IMR-90 (cell line): ENCODE results near the gene DLX6. TPM values are rescaled to one million over a fixed set of nuclear protein-coding genes. Genes with fewer than 3 reads are reported as not detected.

Experiments
- ATAC-seq: fragments of 200-7000 bp; cut with Tn5 transposase; 2 replicates; pipeline ENCODE4 v1.9.1; 2020; ENCODE audit warnings: low read depth, mild to moderate bottlenecking, moderate library complexity
- BruUV-seq: library from RNA; stranded (reverse); fragments of 400-500 nt; replicated peaks from 2 replicates; lab custom pipeline; 2021; lab: Mats Ljungman, UMichigan
- CTCF ChIA-PET: fragments of 300-600 bp; formaldehyde crosslinking; extraction: SDS; loops from one replicate; lab custom pipeline; 2021; ENCODE audit warnings: antibody characterized with exemption; lab: Yijun Ruan, JAX
- POLR2A ChIA-PET: fragments of 300-600 bp; sonication (Branson Sonifier 250); formaldehyde crosslinking; loops from one replicate; lab custom pipeline; 2022; ENCODE audit warnings: antibody characterized with exemption; ENCODE audit not compliant: unreplicated experiment; lab: Charles Lee
- DNase-seq: peaks from one replicate; pipeline ENCODE4 v3.0.0; 2013
- H2AFZ ChIP-seq: replicated peaks from 2 replicates; pipeline ENCODE3; 2013; ENCODE audit warnings: low read length, mild to moderate bottlenecking; ENCODE audit not compliant: poor library complexity
- H2AK5ac ChIP-seq: 2 replicates; pipeline ENCODE4 v1.6.1; 2013; ENCODE audit warnings: low read depth, low read length, inconsistent platforms
- H2AK9ac ChIP-seq: replicated peaks from 2 replicates; pipeline ENCODE3; 2013; ENCODE audit warnings: mild to moderate bottlenecking, low read depth, low read length, moderate library complexity; ENCODE audit not compliant: poor library complexity
- H2BK120ac ChIP-seq: 2 replicates; pipeline ENCODE4 v1.6.1; 2013; ENCODE audit warnings: low read depth, low read length, inconsistent platforms
- H2BK15ac ChIP-seq: 3 replicates; pipeline ENCODE4 v1.6.1; 2013; ENCODE audit warnings: low read depth, low read length, inconsistent platforms
- H2BK20ac ChIP-seq: 2 replicates; pipeline ENCODE4 v1.6.1; 2013; ENCODE audit warnings: low read depth, mild to moderate bottlenecking, inconsistent platforms, low read length, moderate library complexity
- H2BK5ac ChIP-seq: 2 replicates; pipeline ENCODE4 v1.6.1; 2013; ENCODE audit warnings: mild to moderate bottlenecking, low read depth, low read length, inconsistent platforms; ENCODE audit not compliant: poor library complexity, severe bottlenecking
- H3K14ac ChIP-seq: replicated peaks from 2 replicates; pipeline ENCODE4 v1.6.1; 2013; ENCODE audit warnings: low read depth, low read length, inconsistent platforms
- H3K18ac ChIP-seq: 2 replicates; pipeline ENCODE4 v1.6.1; 2013; ENCODE audit warnings: low read depth, low read length, control low read depth
- H3K23ac ChIP-seq: 2 replicates; pipeline ENCODE4 v1.6.1; 2013; ENCODE audit warnings: low read depth, low read length, inconsistent platforms
- H3K27ac ChIP-seq: 2 replicates; pipeline ENCODE4 v1.5.1; 2013; ENCODE audit warnings: mild to moderate bottlenecking, control low read depth, low read length; ENCODE audit not compliant: insufficient read depth
- H3K27me3 ChIP-seq: 2 replicates; pipeline ENCODE4 v1.6.1; 2013; ENCODE audit warnings: low read length; ENCODE audit not compliant: control insufficient read depth, insufficient read depth
- H3K36me3 ChIP-seq: 2 replicates; pipeline ENCODE4 v1.6.1; 2013; ENCODE audit warnings: low read length, mixed read lengths; ENCODE audit not compliant: control insufficient read depth, insufficient read depth
- H3K4ac ChIP-seq: 2 replicates; pipeline ENCODE4 v1.6.1; 2013; ENCODE audit warnings: low read depth, low read length, inconsistent platforms
- H3K4me1 ChIP-seq: 2 replicates; pipeline ENCODE4 v1.6.1; 2013; ENCODE audit warnings: low read length, mixed read lengths; ENCODE audit not compliant: control insufficient read depth, insufficient read depth
- H3K4me2 ChIP-seq: 2 replicates; pipeline ENCODE4 v1.6.1; 2013; ENCODE audit warnings: low read depth, mild to moderate bottlenecking, control low read depth, low read length, moderate library complexity
- H3K4me3 ChIP-seq: 2 replicates; pipeline ENCODE4 v1.5.1; 2013; ENCODE audit warnings: low read depth, mild to moderate bottlenecking, control low read depth, low read length, moderate library complexity; ENCODE audit not compliant: insufficient read depth
- H3K56ac ChIP-seq: 2 replicates; pipeline ENCODE4 v1.6.1; 2013; ENCODE audit warnings: low read length, inconsistent platforms; ENCODE audit not compliant: insufficient read depth; ENCODE audit errors: extremely low read depth
- H3K79me1 ChIP-seq, 2 experiments: 2 replicates each; pipeline ENCODE4 v1.6.1; 2013; ENCODE audit warnings: low read length in 2 of 2, inconsistent platforms in 1 of 2, low read depth in 1 of 2
- H3K9ac ChIP-seq: 2 replicates; pipeline ENCODE4 v1.6.1; 2013; ENCODE audit warnings: low read depth, low read length, control low read depth
- H3K9me1 ChIP-seq: 2 replicates; pipeline ENCODE4 v1.6.1; 2013; ENCODE audit warnings: low read length, inconsistent platforms; ENCODE audit not compliant: insufficient read depth
- H3K9me3 ChIP-seq: 2 replicates; pipeline ENCODE4 v1.6.1; 2013; ENCODE audit warnings: low read length; ENCODE audit not compliant: control insufficient read depth, insufficient read depth
- H4K20me1 ChIP-seq: 2 replicates; pipeline ENCODE4 v1.6.1; 2013; ENCODE audit warnings: low read length, inconsistent platforms; ENCODE audit not compliant: insufficient read depth
- H4K5ac ChIP-seq: 2 replicates; pipeline ENCODE4 v1.6.1; 2013; ENCODE audit warnings: mild to moderate bottlenecking, low read depth, low read length, control low read depth
- H4K8ac ChIP-seq, 2 experiments: 2 replicates each; pipeline ENCODE4 v1.6.1; 2013; ENCODE audit warnings: low read depth in 2 of 2, low read length in 2 of 2, control low read depth in 1 of 2, inconsistent platforms in 1 of 2
- H4K91ac ChIP-seq: 2 replicates; pipeline ENCODE4 v1.6.1; 2013; ENCODE audit warnings: low read depth, low read length, inconsistent platforms; ENCODE audit not compliant: insufficient read depth
- CEBPB ChIP-seq: IDR thresholded peaks from 2 replicates; pipeline ENCODE4 v1.6.1; 2012; ENCODE audit warnings: low read depth, low read length, improper control_type of control experiment
- CHD1 ChIP-seq: IDR thresholded peaks from 2 replicates; pipeline ENCODE4 v1.6.1; 2012; ENCODE audit warnings: low read depth, low read length, improper control_type of control experiment
- RCOR1 ChIP-seq: IDR thresholded peaks from 2 replicates; pipeline ENCODE4 v1.6.1; 2012; ENCODE audit warnings: mild to moderate bottlenecking, low read length, improper control_type of control experiment; ENCODE audit not compliant: insufficient replicate concordance
- WGBS, 2 experiments: methylation state at CpG; one replicate each; pipeline versions ENCODE4 v1.1.5 to v1.1.7; 2013; ENCODE audit warnings: missing lambda C conversion rate in 2 of 2; ENCODE audit not compliant: insufficient read length in 1 of 2; ENCODE audit errors: extremely low coverage in 2 of 2; 5-methylcytosine and 5-hydroxymethylcytosine counted together
- dilution Hi-C: fragments of 300-500 bp; cut with HindIII; formaldehyde crosslinking; loops from one replicate; pipeline ENCODE4 v1.14.3; 2018; ENCODE audit warnings: low sequenced_read_pairs; ENCODE audit not compliant: unreplicated experiment
- in situ Hi-C: fragments of 300-500 bp; cut with MboI; formaldehyde crosslinking; loops from 3 replicates; pipeline ENCODE4 v1.14.3; 2019; ENCODE audit warnings: low sequenced_read_pairs, inconsistent platforms, mixed read lengths
- intact Hi-C: fragments of 100-400 bp; cut with micrococcal nuclease; formaldehyde crosslinking; loops from 2 replicates; pipeline ENCODE4 v1.10.0; 2022
- polyA plus RNA-seq, 3 experiments: library from polyadenylated mRNA; depleted of rRNA; stranded (reverse); fragments of >200 nt; gene quantifications; 2 replicates each; pipeline ENCODE4 v1.2.3, GENCODE V29; 2012; ENCODE audit warnings: low replicate concordance in 1 of 3
- total RNA-seq: library from RNA; depleted of rRNA; stranded (reverse); fragments of >200 nt; gene quantifications from 2 replicates; pipeline ENCODE4 v1.2.3, GENCODE V29; 2012

Gene DLX6
- total and polyA plus RNA-seq, 2 of the 4 experiments (the other 2 are of a cell fraction): not detected

GRCh38 chr7:97002555-97003261 is 2.6 kb upstream of the DLX6 start:
- no TSS peak for BruUV-seq
- dilution Hi-C loops: no loop called here
- H3K9me1 ChIP-seq: no peaks in the 10 kb centered on the region

More at GRCh38 chr7:97002555-97003261, 2.6 kb upstream of the DLX6 start:
- no peak overlapping the region for H4K8ac ChIP-seq
- in situ Hi-C loops: no loop called here
- H3K9me3 ChIP-seq: peaks cover 1% of the 10 kb centered on the region; the same call in 1 of the 2 replicates
- H4K5ac ChIP-seq: no peak overlapping the region
- no peak overlapping the region for H3K4me3 ChIP-seq
- H2BK15ac ChIP-seq: no peak overlapping the region
- 20% methylated on average over 1 of the region's 22 CpGs; no CpG with 5 or more reads in 1 of the 2 experiments for WGBS, 2 experiments
- H3K18ac ChIP-seq: no peak overlapping the region
- H3K27me3 ChIP-seq: peaks cover 81% of the 10 kb centered on the region
- no peak overlapping the region for H4K91ac ChIP-seq
- H3K4ac ChIP-seq: no peak overlapping the region
- no peak overlapping the region for H3K14ac ChIP-seq
- no peak overlapping the region for H2BK20ac ChIP-seq
- ATAC-seq (no peak), DNase-seq (no peak)
- H3K9ac ChIP-seq: no peak overlapping the region
- no peak overlapping the region for H2AK9ac ChIP-seq
- no peaks in the 10 kb centered on the region for H3K4me1 ChIP-seq
- POLR2A ChIA-PET: no interaction called here
- TF ChIP-seq RCOR1 (no peak), CHD1 (no peak), CEBPB (no peak)
- no peak overlapping the region for H3K27ac ChIP-seq
- CTCF ChIA-PET: no interaction called here
- H2BK120ac ChIP-seq: no peak overlapping the region
- intact Hi-C loops: no loop called here
- H2BK5ac ChIP-seq: no peak overlapping the region
- H3K4me2 ChIP-seq: no peak overlapping the region
- H3K23ac ChIP-seq: no peak overlapping the region
- no peaks in the 10 kb centered on the region for H3K79me1 ChIP-seq
- H4K20me1 ChIP-seq: no peaks in the 10 kb centered on the region
- no peak overlapping the region for H2AK5ac ChIP-seq
- no peaks in the 10 kb centered on the region for H3K36me3 ChIP-seq
- no peak overlapping the region for H2AFZ ChIP-seq
- no peak overlapping the region for H3K56ac ChIP-seq
